ENCODE measurements around the gene MYLK3. TPM values are rescaled to one million over a fixed set of nuclear protein-coding genes. Genes with fewer than 3 reads are reported as not detected.

The MYLK3 gene
- total and polyA plus RNA-seq, 2 of the 4 experiments (the other 2 are of a cell fraction) = under 0.01 to 0.03 TPM

GRCh38 chr16:46695937-46696336, 52.2 kb downstream of the MYLK3 start:
- Histone ChIP-seq H2BK5ac (ENCODE audit: low read depth, low read length, poor library complexity, severe bottlenecking) (no peak overlapping the region), H3K56ac (ENCODE audit: extremely low read depth, insufficient read depth, low read length) (no peak overlapping the region), H3K23ac (ENCODE audit: low read depth, low read length) (no peak overlapping the region), H2AK5ac (ENCODE audit: low read depth, low read length) (no peak overlapping the region), H3K27me3 (ENCODE audit: control insufficient read depth, insufficient read depth, low read length) (no peaks in the 10 kb centered on the region), H2BK20ac (ENCODE audit: low read depth, low read length) (no peak overlapping the region), H4K91ac (ENCODE audit: insufficient read depth, low read depth, low read length) (no peak overlapping the region), H3K9ac (ENCODE audit: low read depth, low read length) (no peak overlapping the region), H3K18ac (ENCODE audit: low read depth, low read length) (no peak overlapping the region), H3K36me3 (ENCODE audit: control insufficient read depth, insufficient read depth, low read length) (peaks cover 5% of the 10 kb centered on the region; the same call in 1 of the 2 replicates), H3K4me2 (ENCODE audit: low read depth, low read length) (no peak overlapping the region), H3K79me1 (ENCODE audit: low read depth in 1 of 2, low read length in 2 of 2) (peaks cover 6 to 14% of the 10 kb centered on the region in 2 experiments; a peak in 3 of 4 replicates), H3K27ac (ENCODE audit: insufficient read depth, low read length) (no peak overlapping the region), H3K14ac (replicated peaks; ENCODE audit: low read depth, low read length) (no peak overlapping the region), H2AK9ac (replicated peaks; ENCODE audit: low read depth, low read length, poor library complexity) (no peak overlapping the region), H4K20me1 (ENCODE audit: insufficient read depth, low read length) (0 out of 2 replicates have a peak, but pooled peaks cover under 1% of the 10 kb centered on the region), H2BK15ac (ENCODE audit: low read depth, low read length) (no peak overlapping the region), H2AFZ (replicated peaks; ENCODE audit: low read length, poor library complexity) (no peak overlapping the region), H2BK120ac (ENCODE audit: low read depth, low read length) (no peak overlapping the region), H3K4ac (ENCODE audit: low read depth, low read length) (no peak overlapping the region), H3K4me1 (ENCODE audit: control insufficient read depth, insufficient read depth, low read length) (peaks cover 2% of the 10 kb centered on the region; the same call in 1 of the 2 replicates), H3K9me3 (ENCODE audit: control insufficient read depth, insufficient read depth, low read length) (no peaks in the 10 kb centered on the region), H3K4me3 (ENCODE audit: insufficient read depth, low read depth, low read length) (no peak overlapping the region), H4K5ac (ENCODE audit: low read depth, low read length) (no peak overlapping the region), H4K8ac (ENCODE audit: low read depth in 2 of 2, low read length in 2 of 2) (no peak overlapping the region), H3K9me1 (ENCODE audit: insufficient read depth, low read length) (no peaks in the 10 kb centered on the region)
- dilution Hi-C loops (cut with HindIII; ENCODE audit: low sequenced_read_pairs, unreplicated experiment) = no loop called here
- in situ Hi-C loops (cut with MboI; ENCODE audit: low sequenced_read_pairs) = no loop called here
- ChIA-PET CTCF (no interaction called here), POLR2A (ENCODE audit: unreplicated experiment) (no interaction called here)
- intact Hi-C loops (cut with micrococcal nuclease) = no loop called here
- 100% methylated on average over 3 of the region's 5 CpGs; no CpG with 5 or more reads in 1 of the 2 experiments for WGBS, 2 experiments (ENCODE audit: extremely low coverage in 2 of 2, insufficient read length in 1 of 2)
- no peak for DNase-seq
- no TSS peak for BruUV-seq (replicated peaks)
- ATAC-seq (ENCODE audit: low read depth) = no peak
- TF ChIP-seq CTCF (conservative IDR thresholded peaks at IDR 0.05; ENCODE audit: low read depth, low read length) (no peak), RFX5 (IDR thresholded peaks at IDR 0.05; ENCODE audit: low read depth, low read length) (no peak), MAFK (IDR thresholded peaks at IDR 0.05; ENCODE audit: low read depth, low read length) (no peak), USF2 (IDR thresholded peaks at IDR 0.05; ENCODE audit: low read depth, low read length) (no peak), BHLHE40 (IDR thresholded peaks at IDR 0.05; ENCODE audit: low read depth, low read length) (no peak), CEBPB (IDR thresholded peaks at IDR 0.05; ENCODE audit: low read depth, low read length) (no peak), FOS (IDR thresholded peaks at IDR 0.05; ENCODE audit: low read depth, low read length) (no peak), CHD1 (IDR thresholded peaks at IDR 0.05; ENCODE audit: low read depth, low read length) (no peak), MXI1 (IDR thresholded peaks at IDR 0.05; ENCODE audit: borderline replicate concordance, low read depth, low read length) (no peak), MAZ (IDR thresholded peaks at IDR 0.05; ENCODE audit: borderline replicate concordance, low read depth, low read length) (no peak), POLR2A (IDR thresholded peaks at IDR 0.05; ENCODE audit: low read depth, low read length) (no peak), NFE2L2 (IDR thresholded peaks at IDR 0.05; ENCODE audit: low read depth, low read length) (no peak), ELK1 (IDR thresholded peaks at IDR 0.05; ENCODE audit: borderline replicate concordance, low read depth, low read length) (no peak), RCOR1 (IDR thresholded peaks at IDR 0.05; ENCODE audit: insufficient replicate concordance, low read length) (no peak), RAD21 (IDR thresholded peaks at IDR 0.05; ENCODE audit: low read length) (no peak), SMC3 (IDR thresholded peaks at IDR 0.05; ENCODE audit: low read depth, low read length) (no peak)
